Astrocyte of the cerebellum (primary cell): ENCODE measurements around the gene BAK1.

ENCODE experiments used
- DNase-seq: peaks from one replicate; pipeline ENCODE4 v3.0.0-alpha.2; 2011; ENCODE audit warnings: low read depth
- H3K4me3 ChIP-seq: 2 replicates; pipeline ENCODE4 v1.5.1; 2011; ENCODE audit warnings: mild to moderate bottlenecking, low read depth, low read length, moderate library complexity
- in situ Hi-C: cut with HindIII; loops from 2 replicates; pipeline ENCODE4 v1.10.0; 2017; ENCODE audit warnings: low sequenced_read_pairs
- TF ChIP-seq, protein P1 (sequence below): IDR thresholded peaks from 2 replicates; pipeline ENCODE4 v1.5.1; 2012; ENCODE audit warnings: low read length, low read depth, moderate library complexity, mild to moderate bottlenecking; ENCODE audit errors: missing control alignments

BAK1 gene

GRCh38 chr6:33579828-33580714 lies at the start of gene BAK1:
Gene BAK1 (minus strand): TSS chr6:33580276. CDS start chr6:33577604, 2,672 bp downstream.
- in situ Hi-C loops = loop anchor here (10.0 kb wide), 1 partner anchor 185 kb away; no protein-coding TSS in a partner anchor
- H3K4me3 ChIP-seq = peak within 1 kb of the TSS; percentile 62
- peak; percentile 66 for DNase-seq
- TF ChIP-seq, protein P1, sequence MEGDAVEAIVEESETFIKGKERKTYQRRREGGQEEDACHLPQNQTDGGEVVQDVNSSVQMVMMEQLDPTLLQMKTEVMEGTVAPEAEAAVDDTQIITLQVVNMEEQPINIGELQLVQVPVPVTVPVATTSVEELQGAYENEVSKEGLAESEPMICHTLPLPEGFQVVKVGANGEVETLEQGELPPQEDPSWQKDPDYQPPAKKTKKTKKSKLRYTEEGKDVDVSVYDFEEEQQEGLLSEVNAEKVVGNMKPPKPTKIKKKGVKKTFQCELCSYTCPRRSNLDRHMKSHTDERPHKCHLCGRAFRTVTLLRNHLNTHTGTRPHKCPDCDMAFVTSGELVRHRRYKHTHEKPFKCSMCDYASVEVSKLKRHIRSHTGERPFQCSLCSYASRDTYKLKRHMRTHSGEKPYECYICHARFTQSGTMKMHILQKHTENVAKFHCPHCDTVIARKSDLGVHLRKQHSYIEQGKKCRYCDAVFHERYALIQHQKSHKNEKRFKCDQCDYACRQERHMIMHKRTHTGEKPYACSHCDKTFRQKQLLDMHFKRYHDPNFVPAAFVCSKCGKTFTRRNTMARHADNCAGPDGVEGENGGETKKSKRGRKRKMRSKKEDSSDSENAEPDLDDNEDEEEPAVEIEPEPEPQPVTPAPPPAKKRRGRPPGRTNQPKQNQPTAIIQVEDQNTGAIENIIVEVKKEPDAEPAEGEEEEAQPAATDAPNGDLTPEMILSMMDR = peak; percentile 61

GRCh38 chr6:33628401-33628964 lies 48.4 kb upstream of the BAK1 start:
- TF ChIP-seq, protein P1 = no peak
- in situ Hi-C loops = no loop called here
- DNase-seq = no peak
- H3K4me3 ChIP-seq = no peak overlapping the region

- DNase-seq = no peak
- in situ Hi-C loops = no loop called here
- no peak overlapping the region for H3K4me3 ChIP-seq
- TF ChIP-seq, protein P1 = no peak
Observed at GRCh38 chr6:33627876-33628275, 47.8 kb upstream of the BAK1 start.

DNA sequence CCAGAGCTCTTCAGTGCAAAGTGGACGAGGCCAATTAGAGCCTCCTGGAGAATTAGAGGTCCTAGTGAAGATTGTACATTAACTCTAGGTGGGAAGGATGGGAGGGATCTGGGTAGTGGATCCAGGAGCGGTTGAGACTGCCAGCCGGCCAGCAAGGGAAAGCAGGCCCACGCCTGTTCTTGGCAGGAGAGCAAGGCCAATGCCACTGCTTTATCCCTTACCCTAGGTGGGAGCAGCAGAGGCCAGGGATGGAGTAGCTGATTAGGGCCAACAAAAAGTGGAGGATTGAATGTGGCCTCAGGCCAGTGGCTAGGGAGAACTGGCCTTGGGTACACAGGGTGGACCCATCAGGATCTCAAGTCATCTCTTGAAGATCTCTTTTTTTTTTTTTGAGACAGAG lies 44.8 kb upstream of the BAK1 start:
- TF ChIP-seq, protein P1 = no peak
- in situ Hi-C loops = no loop called here
- no peak overlapping the region for H3K4me3 ChIP-seq
- no peak for DNase-seq

- in situ Hi-C loops = no loop called here
- no peak overlapping the region for H3K4me3 ChIP-seq
- DNase-seq = no peak
- TF ChIP-seq, protein P1 = no peak
Observed at GRCh38 chr6:33623895-33624381, 43.9 kb upstream of the BAK1 start.

DNA sequence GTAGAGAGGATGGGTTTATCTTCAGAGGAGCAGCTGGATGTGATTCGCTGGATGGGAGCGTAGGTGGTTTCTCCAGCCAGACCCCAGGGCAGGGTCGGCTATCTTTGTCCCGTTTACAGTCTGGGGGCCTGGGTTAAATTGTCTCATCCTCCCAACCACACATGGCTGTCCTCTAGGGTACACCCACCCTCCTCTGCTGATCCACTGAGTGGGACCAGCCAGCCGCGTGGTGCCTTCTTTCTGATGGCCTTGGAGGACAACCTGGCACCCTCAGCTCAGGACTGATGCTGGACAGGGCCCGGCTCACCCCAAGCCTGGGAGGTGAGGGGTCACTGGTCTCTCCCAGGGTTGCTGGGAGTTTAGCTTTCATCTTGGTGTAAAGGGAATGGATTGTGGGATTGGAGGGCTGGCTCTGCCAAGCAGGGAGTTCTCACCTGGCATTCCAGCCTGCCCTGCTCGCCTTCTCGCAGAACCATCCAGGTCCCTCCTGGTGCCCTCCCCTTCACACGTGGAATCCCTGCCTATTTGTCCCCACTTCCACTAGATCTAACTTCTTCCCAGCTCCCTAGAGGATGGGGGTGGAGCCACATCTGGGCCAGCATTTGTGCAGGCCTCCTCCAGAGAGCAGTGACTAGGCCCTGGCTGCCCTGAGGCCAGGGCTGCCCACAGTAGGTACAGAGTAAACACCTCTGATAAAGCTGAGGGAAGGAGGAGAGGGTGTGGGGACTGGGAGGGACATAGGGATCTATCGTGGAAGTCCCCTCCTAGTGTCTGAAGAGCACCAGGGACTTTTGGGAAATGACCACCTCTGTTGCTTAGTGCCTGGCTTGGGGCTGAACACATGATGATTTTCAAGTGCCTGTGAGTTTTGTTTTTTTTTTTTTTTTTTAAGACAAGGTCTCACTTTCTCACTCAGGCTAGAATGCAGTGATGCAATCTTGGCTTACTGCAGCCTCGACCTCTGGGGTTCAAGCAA lies 42.7 kb upstream of the BAK1 start:
- TF ChIP-seq, protein P1 = no peak
- DNase-seq = no peak
- in situ Hi-C loops = no loop called here
- H3K4me3 ChIP-seq = no peak overlapping the region
